ENCODE data around the gene EPHA6. TPM values are rescaled to one million over a fixed set of nuclear protein-coding genes. Genes with fewer than 3 reads are reported as not detected.

EPHA6 gene
- 10 to 100 TPM; 39.3 to 53.5 (median 47.6) TPM for total RNA-seq
- under 1 TPM in 1 of 3 donors, not detected in 2; 0.58 TPM for polyA plus RNA-seq

DNA sequence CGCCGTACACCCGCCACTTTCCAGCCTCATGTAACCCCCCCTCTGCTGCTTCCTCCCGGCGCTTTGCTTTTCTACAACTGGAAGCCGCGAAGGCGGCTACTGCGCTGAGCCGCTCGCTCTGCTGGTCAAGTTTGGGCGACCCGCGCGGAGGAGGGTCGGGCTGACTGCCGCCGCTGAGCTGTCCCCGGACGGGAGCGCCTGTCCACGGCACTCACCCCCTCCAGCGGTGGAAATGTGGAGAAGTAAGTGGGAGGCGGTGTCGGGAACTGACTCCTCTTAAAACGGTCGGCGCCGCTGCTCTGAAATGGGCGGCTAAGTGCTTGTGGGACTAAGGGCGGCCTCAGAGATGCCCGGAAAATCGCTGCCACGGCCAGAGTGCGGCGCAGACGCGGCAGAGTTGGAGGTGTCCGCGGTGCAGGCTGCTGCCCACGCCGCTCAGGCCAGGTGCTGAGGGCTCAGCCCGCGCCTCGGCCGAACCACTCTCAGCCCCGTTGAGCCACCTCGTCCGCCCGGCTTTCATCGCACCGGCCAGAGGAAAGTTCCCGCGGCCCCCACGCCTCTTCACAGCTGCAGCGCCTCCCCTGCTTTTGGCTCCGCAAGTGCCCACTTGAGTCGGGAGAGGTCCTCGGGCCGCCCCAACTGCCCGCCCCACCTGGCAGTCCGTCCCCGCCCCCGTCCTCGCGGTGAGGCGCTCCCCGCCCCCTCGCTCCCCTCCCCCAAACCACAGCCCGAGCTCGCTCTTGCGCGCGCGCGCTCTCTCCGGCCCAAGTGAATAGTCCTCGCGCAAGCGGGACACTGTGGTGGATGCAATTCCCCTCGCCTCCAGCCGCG is at the start of gene EPHA6:
Gene EPHA6 (plus strand): TSS at position 775 of the 831 bp plus-strand sequence.
- 1 to 2% methylated on average over 83 of the region's 83 CpGs for WGBS, 2 donors
- H3K27me3 ChIP-seq = peaks cover 0 to 5% (median 0%) of the 10 kb centered on the region in 3 donors
- H3K4me3 ChIP-seq = peak within 1 kb of the TSS; percentile 67 to 84 (median 74)
- intact Hi-C loops (cut with DNase I) = loop anchor here (2.0 kb wide), 1 partner anchor 845 kb away; no protein-coding TSS in a partner anchor
- H3K4me1 ChIP-seq = peaks cover 0 to 29% (median 8%) of the 10 kb centered on the region in 4 donors
- DNase-seq = peak; percentile 84
- H3K36me3 ChIP-seq = no peaks in the 10 kb centered on the region
- TF ChIP-seq POLR2AphosphoS5 (IDR thresholded peaks at IDR 0.05) (peak; percentile 47 to 75 (median 58)), EP300 (IDR thresholded peaks at IDR 0.05) (no peak), CTCF (IDR thresholded peaks at IDR 0.05) (peak in 2 of 4 experiments; percentile 12 to 34)
- H3K9me3 ChIP-seq = no peaks in the 10 kb centered on the region
- H3K27ac ChIP-seq = peak within 1 kb of the TSS; percentile 79 to 93 (median 90)

DNA sequence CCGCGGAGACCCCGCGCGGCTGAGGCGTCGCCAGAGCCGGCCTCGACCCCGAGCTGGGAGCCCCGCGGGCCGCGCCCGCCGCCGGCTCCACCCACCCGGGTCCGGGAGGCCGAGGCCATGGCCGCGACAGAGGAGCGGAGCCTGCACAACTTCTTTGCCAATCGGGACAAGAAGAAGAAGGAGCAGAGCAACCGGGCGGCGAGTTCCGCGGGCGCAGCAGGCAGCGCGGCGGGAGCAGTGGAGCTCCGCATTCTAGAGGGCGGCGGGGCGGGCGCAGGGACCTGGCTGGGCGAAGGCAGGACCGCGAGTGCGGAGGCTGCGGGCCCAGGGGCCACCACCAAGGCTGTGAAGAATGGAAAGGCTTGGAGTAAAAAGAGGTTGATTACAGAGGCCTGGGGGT is 37.6 kb upstream of the EPHA6 start:
- no peaks in the 10 kb centered on the region for H3K27me3 ChIP-seq
- H3K27ac ChIP-seq = no peak overlapping the region
- H3K4me1 ChIP-seq = no peaks in the 10 kb centered on the region
- DNase-seq = no peak
- H3K36me3 ChIP-seq = no peaks in the 10 kb centered on the region
- no peak overlapping the region for H3K4me3 ChIP-seq
- peaks cover 0 to 6% (median 2%) of the 10 kb centered on the region in 4 donors for H3K9me3 ChIP-seq
- intact Hi-C loops (cut with DNase I) = no loop called here
- 53 to 80% methylated on average over 43 of the region's 43 CpGs for WGBS, 2 donors
- TF ChIP-seq CTCF (IDR thresholded peaks at IDR 0.05) (no peak), POLR2AphosphoS5 (IDR thresholded peaks at IDR 0.05) (no peak), POLR2A (IDR thresholded peaks at IDR 0.05) (no peak), EP300 (IDR thresholded peaks at IDR 0.05) (no peak)

DNA sequence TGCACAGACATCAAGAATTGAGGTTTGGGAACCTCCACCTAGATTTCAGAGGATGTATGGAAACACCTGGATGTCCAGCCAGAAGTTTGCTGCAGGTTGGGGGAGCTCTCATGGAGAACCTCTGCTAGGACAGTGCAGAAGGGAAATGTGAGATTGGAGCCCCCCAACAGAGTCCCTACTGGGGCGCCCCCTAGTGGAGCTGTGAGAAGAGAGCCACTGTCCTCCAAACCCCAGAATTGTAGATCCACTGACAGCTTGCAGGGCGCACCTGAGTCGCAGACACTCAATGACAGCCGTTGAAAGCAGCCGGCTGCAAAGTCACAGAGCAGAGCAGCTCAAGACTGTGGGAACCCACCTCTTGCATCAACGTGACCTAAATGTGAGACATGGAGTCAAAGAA is 34.6 kb upstream of the EPHA6 start:
- no peaks in the 10 kb centered on the region for H3K27me3 ChIP-seq
- no peak overlapping the region for H3K27ac ChIP-seq
- intact Hi-C loops (cut with DNase I) = no loop called here
- H3K9me3 ChIP-seq = no peaks in the 10 kb centered on the region
- 81 to 89% methylated on average over 6 of the region's 6 CpGs for WGBS, 2 donors
- DNase-seq = no peak
- H3K4me3 ChIP-seq = no peak overlapping the region
- no peak for TF ChIP-seq POLR2AphosphoS5 (IDR thresholded peaks at IDR 0.05)
- no peak for TF ChIP-seq CTCF (IDR thresholded peaks at IDR 0.05)
- no peak for TF ChIP-seq POLR2A (IDR thresholded peaks at IDR 0.05)
- no peak for TF ChIP-seq EP300 (IDR thresholded peaks at IDR 0.05)
- H3K4me1 ChIP-seq = no peaks in the 10 kb centered on the region
- no peaks in the 10 kb centered on the region for H3K36me3 ChIP-seq

- Histone ChIP-seq H3K4me1 (no peaks in the 10 kb centered on the region), H3K27ac (no peak overlapping the region), H3K9me3 (no peaks in the 10 kb centered on the region), H3K4me3 (no peak overlapping the region), H3K36me3 (no peaks in the 10 kb centered on the region), H3K27me3 (no peaks in the 10 kb centered on the region)
- 85 to 90% methylated on average over 5 of the region's 5 CpGs for WGBS, 2 donors
- no peak for TF ChIP-seq POLR2A (IDR thresholded peaks at IDR 0.05)
- intact Hi-C loops (cut with DNase I) = no loop called here
- DNase-seq = no peak
Observed at GRCh38 chr3:96796101-96796500, 18.3 kb upstream of the EPHA6 start.

- no peaks in the 10 kb centered on the region for H3K27me3 ChIP-seq
- no peak for DNase-seq
- WGBS, 2 donors = 77 to 79% methylated on average over 1 of the region's 1 CpG
- H3K4me3 ChIP-seq = no peak overlapping the region
- no peaks in the 10 kb centered on the region for H3K4me1 ChIP-seq
- H3K36me3 ChIP-seq = no peaks in the 10 kb centered on the region
- intact Hi-C loops (cut with DNase I) = no loop called here
- H3K9me3 ChIP-seq = no peaks in the 10 kb centered on the region
- TF ChIP-seq POLR2AphosphoS5 (IDR thresholded peaks at IDR 0.05) (no peak), CTCF (IDR thresholded peaks at IDR 0.05) (no peak), POLR2A (IDR thresholded peaks at IDR 0.05) (no peak), EP300 (IDR thresholded peaks at IDR 0.05) (no peak)
- no peak overlapping the region for H3K27ac ChIP-seq
Observed at GRCh38 chr3:96803870-96804269, 10.5 kb upstream of the EPHA6 start.
